ENCODE data around the gene OTOP2.

GRCh38 chr17:74925242-74925641 lies 1.2 kb downstream of the OTOP2 start:
- TF ChIP-seq CTCF (IDR thresholded peaks at IDR 0.05) (no peak), POLR2A (IDR thresholded peaks at IDR 0.05) (no peak)
